H9 (cell line): Measurements from ENCODE around the gene MINPP1. TPM values are rescaled to one million over a fixed set of nuclear protein-coding genes. Genes with fewer than 3 reads are reported as not detected.

Experiments
- DNase-seq: peaks from one replicate; pipeline ENCODE4 v3.0.0-alpha.2; 2017
- H2AFZ ChIP-seq: one replicate; pipeline ENCODE4 v1.6.1; 2013; ENCODE audit warnings: mild to moderate bottlenecking, low read length, control low read depth, moderate library complexity
- H2AK5ac ChIP-seq: 2 replicates; pipeline ENCODE4 v1.6.1; 2013; ENCODE audit warnings: low read length, control low read depth, mixed read lengths; ENCODE audit not compliant: insufficient read length
- H2BK120ac ChIP-seq: one replicate; pipeline ENCODE4 v1.6.1; 2013; ENCODE audit warnings: low read depth, mild to moderate bottlenecking, low read length, control low read depth, inconsistent platforms; ENCODE audit not compliant: poor library complexity, severe bottlenecking
- H2BK12ac ChIP-seq: 2 replicates; pipeline ENCODE4 v1.6.1; 2013; ENCODE audit warnings: low read length, control low read depth, mixed read lengths, low read depth; ENCODE audit not compliant: insufficient read length
- H2BK15ac ChIP-seq: 2 replicates; pipeline ENCODE4 v1.6.1; 2013; ENCODE audit warnings: low read depth, low read length, control low read depth
- H2BK20ac ChIP-seq: one replicate; pipeline ENCODE4 v1.6.1; 2013; ENCODE audit warnings: low read depth, mild to moderate bottlenecking, low read length, control low read depth, inconsistent platforms; ENCODE audit not compliant: poor library complexity, severe bottlenecking
- H2BK5ac ChIP-seq: 2 replicates; pipeline ENCODE4 v1.6.1; 2013; ENCODE audit warnings: low read length, control low read depth, mixed read lengths; ENCODE audit not compliant: insufficient read length
- H3K14ac ChIP-seq: 2 replicates; pipeline ENCODE4 v1.6.1; 2013; ENCODE audit warnings: low read length, control low read depth; ENCODE audit not compliant: insufficient read depth
- H3K18ac ChIP-seq: 2 replicates; pipeline ENCODE4 v1.6.1; 2013; ENCODE audit warnings: low read depth, mild to moderate bottlenecking, mixed read lengths, low read length, control low read depth; ENCODE audit not compliant: insufficient read length
- H3K23ac ChIP-seq: 2 replicates; pipeline ENCODE4 v1.6.1; 2013; ENCODE audit warnings: low read length, control low read depth, mixed read lengths, low read depth; ENCODE audit not compliant: insufficient read length
- H3K23me2 ChIP-seq: 2 replicates; pipeline ENCODE4 v1.6.1; 2013; ENCODE audit warnings: low read depth, mild to moderate bottlenecking, mixed read lengths, low read length, control low read depth; ENCODE audit not compliant: insufficient read length, poor library complexity, severe bottlenecking
- H3K27ac ChIP-seq: 2 replicates; pipeline ENCODE4 v1.5.1; 2013; ENCODE audit warnings: low read length, control low read depth, mixed read lengths, low read depth; ENCODE audit not compliant: insufficient read length
- H3K27me3 ChIP-seq: 2 replicates; pipeline ENCODE4 v1.6.1; 2013; ENCODE audit warnings: low read length, control low read depth, inconsistent platforms; ENCODE audit not compliant: insufficient read depth
- H3K4ac ChIP-seq: 2 replicates; pipeline ENCODE4 v1.6.1; 2013; ENCODE audit warnings: low read depth, mild to moderate bottlenecking, control low read depth, inconsistent platforms, low read length, moderate library complexity
- H3K4me1 ChIP-seq: 2 replicates; pipeline ENCODE4 v1.6.1; 2013; ENCODE audit warnings: low read length, control low read depth, inconsistent platforms; ENCODE audit not compliant: insufficient read depth
- H3K4me2 ChIP-seq: 2 replicates; pipeline ENCODE4 v1.6.1; 2013; ENCODE audit warnings: low read length, control low read depth, mixed read lengths; ENCODE audit not compliant: insufficient read length, insufficient read depth
- H3K56ac ChIP-seq: 2 replicates; pipeline ENCODE4 v1.6.1; 2013; ENCODE audit warnings: low read depth, mild to moderate bottlenecking, mixed read lengths, low read length, control low read depth; ENCODE audit not compliant: insufficient read length
- H3K79me1 ChIP-seq: 2 replicates; pipeline ENCODE4 v1.6.1; 2013; ENCODE audit warnings: low read depth, mild to moderate bottlenecking, moderate library complexity, low read length, control low read depth, inconsistent platforms; ENCODE audit not compliant: insufficient read depth, poor library complexity, severe bottlenecking
- H3K79me2 ChIP-seq: 2 replicates; pipeline ENCODE4 v1.6.1; 2013; ENCODE audit warnings: low read length, control low read depth, inconsistent platforms; ENCODE audit not compliant: insufficient read depth
- H3K9ac ChIP-seq: 2 replicates; pipeline ENCODE4 v1.6.1; 2013; ENCODE audit warnings: low read length, control low read depth, mixed read lengths; ENCODE audit not compliant: insufficient read length; ENCODE audit errors: extremely low read depth
- H3K9me3 ChIP-seq: one replicate; pipeline ENCODE4 v1.6.1; 2013; ENCODE audit warnings: low read depth, low read length, inconsistent platforms; ENCODE audit not compliant: control insufficient read depth
- H3T11ph ChIP-seq: one replicate; pipeline ENCODE4 v1.6.1; 2013; ENCODE audit warnings: mild to moderate bottlenecking, low read length, control low read depth, inconsistent platforms
- H4K20me1 ChIP-seq: one replicate; pipeline ENCODE4 v1.6.1; 2013; ENCODE audit not compliant: control insufficient read depth, insufficient read length, insufficient read depth
- H4K5ac ChIP-seq: 2 replicates; pipeline ENCODE4 v1.6.1; 2013; ENCODE audit warnings: low read depth, mild to moderate bottlenecking, mixed read lengths, low read length, control low read depth; ENCODE audit not compliant: insufficient read length
- H4K8ac ChIP-seq: replicated peaks from 2 replicates; pipeline ENCODE4 v1.6.1; 2013; ENCODE audit warnings: low read length, control low read depth, mixed read lengths, low read depth; ENCODE audit not compliant: insufficient read length
- H4K91ac ChIP-seq: 2 replicates; pipeline ENCODE4 v1.6.1; 2013; ENCODE audit warnings: low read depth, mild to moderate bottlenecking, moderate library complexity, mixed read lengths, low read length, control low read depth; ENCODE audit not compliant: insufficient read length
- H3K27ac Mint-ChIP-seq, 3 experiments: 2 replicates in 2 of 3; 3 replicates in 1 of 3; pipeline ENCODE4 v1.8.0; 2020 to 2021; ENCODE audit warnings: mixed read lengths in 3 of 3, mild to moderate bottlenecking in 1 of 3, moderate library complexity in 1 of 3
- H3K27me3 Mint-ChIP-seq: 2 replicates; pipeline ENCODE4 v1.8.0; 2021; ENCODE audit warnings: low read depth, mild to moderate bottlenecking, moderate library complexity, mixed read lengths
- H3K36me3 Mint-ChIP-seq, 3 experiments: 2 replicates in 2 of 3; 3 replicates in 1 of 3; pipeline ENCODE4 v1.8.0; 2020 to 2021; ENCODE audit warnings: low read depth in 3 of 3, mixed read lengths in 3 of 3; ENCODE audit not compliant: insufficient read depth in 1 of 3
- H3K4me1 Mint-ChIP-seq, 2 experiments: 2 replicates each; pipeline ENCODE4 v1.8.0; 2020; ENCODE audit warnings: mixed read lengths in 2 of 2
- H3K4me3 Mint-ChIP-seq, 2 experiments: 2 replicates in 1 of 2; 3 replicates in 1 of 2; pipeline ENCODE4 v1.8.0; 2020 to 2021; ENCODE audit warnings: mild to moderate bottlenecking in 2 of 2, mixed read lengths in 2 of 2, moderate library complexity in 1 of 2
- H3K9me3 Mint-ChIP-seq, 2 experiments: 2 replicates in 1 of 2; 3 replicates in 1 of 2; pipeline ENCODE4 v1.8.0; 2020; ENCODE audit warnings: mild to moderate bottlenecking in 2 of 2, mixed read lengths in 2 of 2, moderate library complexity in 1 of 2
- CTCF ChIP-seq: fragments of 200-600 bp; sonication (generic); conservative IDR thresholded peaks from 3 replicates; pipeline ENCODE4 v1.8.0; 2021; ENCODE audit warnings: antibody characterized with exemption, mild to moderate bottlenecking
- total RNA-seq: library from RNA; stranded (reverse); gene quantifications from 2 replicates; pipeline ENCODE4 v1.2.1, GENCODE V29; 2021

The MINPP1 gene
- total RNA-seq, 1 experiment from 2014 or later: 30.3 TPM

GRCh38 chr10:87532696-87533095 lies 28.0 kb downstream of the MINPP1 start:
- H2BK20ac ChIP-seq: no peak overlapping the region
- no peaks in the 10 kb centered on the region for H3K79me1 ChIP-seq
- H4K20me1 ChIP-seq: no peaks in the 10 kb centered on the region
- no peak overlapping the region for H3K9ac ChIP-seq
- H2AK5ac ChIP-seq: no peak overlapping the region
- Mint-ChIP-seq H3K27ac (no peak overlapping the region), H3K9me3 (peaks cover 23 to 34% of the 10 kb centered on the region in 2 experiments), H3K4me3 (no peak overlapping the region), H3K36me3 (peaks cover 44 to 57% (median 45%) of the 10 kb centered on the region in 3 experiments), H3K27me3 (no peaks in the 10 kb centered on the region), H3K4me1 (peaks cover 5 to 10% of the 10 kb centered on the region in 2 experiments; a peak in 3 of 4 replicates)
- no peak overlapping the region for H3K23ac ChIP-seq
- peaks cover 11% of the 10 kb centered on the region for H3K9me3 ChIP-seq
- no peak overlapping the region for H3K27ac ChIP-seq
- H2BK15ac ChIP-seq: no peak overlapping the region
- no peak overlapping the region for H2AFZ ChIP-seq
- H2BK5ac ChIP-seq: no peak overlapping the region
- no peak overlapping the region for H4K8ac ChIP-seq
- no peaks in the 10 kb centered on the region for H3K79me2 ChIP-seq
- H3T11ph ChIP-seq: no peak overlapping the region
- no peak for DNase-seq
- no peak overlapping the region for H3K14ac ChIP-seq
- no peak overlapping the region for H4K91ac ChIP-seq
- H3K4me1 ChIP-seq: no peaks in the 10 kb centered on the region
- H3K56ac ChIP-seq: no peak overlapping the region
- no peak overlapping the region for H3K18ac ChIP-seq
- H2BK120ac ChIP-seq: no peak overlapping the region
- TF ChIP-seq CTCF: no peak
- no peaks in the 10 kb centered on the region for H3K23me2 ChIP-seq
- no peak overlapping the region for H4K5ac ChIP-seq
- H2BK12ac ChIP-seq: no peak overlapping the region
- no peak overlapping the region for H3K4me2 ChIP-seq
- H3K27me3 ChIP-seq: no peaks in the 10 kb centered on the region
- H3K4ac ChIP-seq: no peak overlapping the region
